GM18507 (cell line): Measurements from ENCODE around the gene DOCK4.
A peak's percentile ranks its signal among the peaks of the same experiment; 100 is the strongest.
"Not testable (repeated sequence)": the region's sequence is repeated elsewhere in the genome, so short reads cannot be mapped to it uniquely, and the experiment has no call there.

Experiments
- DNase-seq: peaks from one replicate; pipeline ENCODE4 v3.0.0; 2011; ENCODE audit warnings: low read depth; ENCODE audit not compliant: insufficient read length; ENCODE audit errors: extremely low spot score
- FAIRE-seq: peaks from 2 replicates; lab custom pipeline; 2011; peaks lifted over from hg19 to GRCh38; lab: Jason Lieb, UNC

Gene DOCK4, protein sequence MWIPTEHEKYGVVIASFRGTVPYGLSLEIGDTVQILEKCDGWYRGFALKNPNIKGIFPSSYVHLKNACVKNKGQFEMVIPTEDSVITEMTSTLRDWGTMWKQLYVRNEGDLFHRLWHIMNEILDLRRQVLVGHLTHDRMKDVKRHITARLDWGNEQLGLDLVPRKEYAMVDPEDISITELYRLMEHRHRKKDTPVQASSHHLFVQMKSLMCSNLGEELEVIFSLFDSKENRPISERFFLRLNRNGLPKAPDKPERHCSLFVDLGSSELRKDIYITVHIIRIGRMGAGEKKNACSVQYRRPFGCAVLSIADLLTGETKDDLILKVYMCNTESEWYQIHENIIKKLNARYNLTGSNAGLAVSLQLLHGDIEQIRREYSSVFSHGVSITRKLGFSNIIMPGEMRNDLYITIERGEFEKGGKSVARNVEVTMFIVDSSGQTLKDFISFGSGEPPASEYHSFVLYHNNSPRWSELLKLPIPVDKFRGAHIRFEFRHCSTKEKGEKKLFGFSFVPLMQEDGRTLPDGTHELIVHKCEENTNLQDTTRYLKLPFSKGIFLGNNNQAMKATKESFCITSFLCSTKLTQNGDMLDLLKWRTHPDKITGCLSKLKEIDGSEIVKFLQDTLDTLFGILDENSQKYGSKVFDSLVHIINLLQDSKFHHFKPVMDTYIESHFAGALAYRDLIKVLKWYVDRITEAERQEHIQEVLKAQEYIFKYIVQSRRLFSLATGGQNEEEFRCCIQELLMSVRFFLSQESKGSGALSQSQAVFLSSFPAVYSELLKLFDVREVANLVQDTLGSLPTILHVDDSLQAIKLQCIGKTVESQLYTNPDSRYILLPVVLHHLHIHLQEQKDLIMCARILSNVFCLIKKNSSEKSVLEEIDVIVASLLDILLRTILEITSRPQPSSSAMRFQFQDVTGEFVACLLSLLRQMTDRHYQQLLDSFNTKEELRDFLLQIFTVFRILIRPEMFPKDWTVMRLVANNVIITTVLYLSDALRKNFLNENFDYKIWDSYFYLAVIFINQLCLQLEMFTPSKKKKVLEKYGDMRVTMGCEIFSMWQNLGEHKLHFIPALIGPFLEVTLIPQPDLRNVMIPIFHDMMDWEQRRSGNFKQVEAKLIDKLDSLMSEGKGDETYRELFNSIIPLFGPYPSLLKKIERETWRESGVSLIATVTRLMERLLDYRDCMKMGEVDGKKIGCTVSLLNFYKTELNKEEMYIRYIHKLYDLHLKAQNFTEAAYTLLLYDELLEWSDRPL (N-terminal part only)

DNA sequence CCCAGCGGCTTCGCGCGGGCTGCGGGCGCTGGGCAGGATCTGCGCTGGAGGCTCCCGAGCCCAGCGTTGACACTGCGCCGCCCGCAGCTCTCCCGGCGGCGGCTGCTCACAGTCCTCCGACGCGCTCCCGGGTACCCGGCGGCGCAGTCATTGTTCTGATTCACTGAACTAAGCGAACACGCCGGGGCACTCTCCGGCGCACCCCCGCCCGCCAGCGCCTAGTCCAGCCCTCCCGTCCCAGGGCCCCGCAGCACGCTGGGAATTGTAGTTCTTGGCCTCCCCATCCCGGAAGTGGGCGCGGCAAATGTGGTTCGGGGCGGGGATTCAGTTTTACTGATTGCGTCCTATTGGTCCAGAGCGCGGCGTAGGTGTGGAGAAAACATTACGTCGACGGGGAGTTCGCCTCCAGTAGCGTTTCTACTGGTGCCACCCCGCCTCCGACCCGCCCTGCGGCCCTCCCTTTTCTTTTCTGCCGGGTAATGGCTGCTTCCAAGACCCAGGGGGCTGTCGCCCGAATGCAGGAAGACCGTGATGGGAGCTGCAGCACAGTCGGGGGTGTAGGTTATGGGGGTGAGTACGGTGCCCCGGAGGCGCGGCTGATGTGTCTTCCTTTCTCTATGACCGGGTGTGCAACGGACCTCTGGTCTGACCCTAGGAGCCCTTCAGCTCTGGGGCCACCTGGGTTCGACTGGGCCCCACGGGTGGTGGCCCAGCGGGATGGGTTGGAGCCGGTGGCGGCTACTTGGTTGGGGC, at the start of gene DOCK4, which contains the start of gene ZNF277:
Gene DOCK4, minus strand, starts transcription at position 162 of the 753 bp plus-strand sequence. CDS start 261 bp downstream, outside the sequence.
Gene ZNF277, plus strand, starts transcription at position 458 of the 753 bp plus-strand sequence. Its CDS starts 22 bp downstream, at position 480.
- FAIRE-seq (peak; percentile 97), DNase-seq (peak; percentile 92)

GRCh38 chr7:112255388-112255720, 49.2 kb upstream of the DOCK4 start:
- no peak for DNase-seq
- FAIRE-seq, result no peak

- DNase-seq, result no peak
- FAIRE-seq, result no peak
Observed at GRCh38 chr7:112254709-112255387, 48.6 kb upstream of the DOCK4 start.

- DNase-seq (no peak), FAIRE-seq (no peak)
Observed at GRCh38 chr7:112254156-112254555, 48.0 kb upstream of the DOCK4 start.

GRCh38 chr7:112252691-112253090, 46.5 kb upstream of the DOCK4 start:
- DNase-seq (no peak), FAIRE-seq (no peak)

DNA sequence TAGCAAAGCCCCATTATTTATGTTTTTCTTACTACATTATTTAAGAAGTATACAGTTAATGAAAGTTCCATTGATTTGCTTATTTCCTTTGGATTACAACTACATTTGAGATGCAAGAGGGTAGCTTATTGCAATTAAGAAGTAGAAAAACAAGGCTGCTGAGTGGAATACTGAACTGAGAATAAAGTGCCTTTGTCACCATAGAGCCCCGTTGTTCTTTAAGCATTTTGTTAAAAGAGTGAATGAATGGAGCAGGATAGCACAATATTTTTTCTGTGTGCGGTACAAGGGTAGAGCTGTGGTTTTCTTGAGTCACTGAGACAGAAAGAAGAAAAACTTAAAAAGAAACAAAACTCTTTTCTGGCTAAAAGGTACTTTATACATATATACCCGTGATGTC, 45.9 kb upstream of the DOCK4 start:
- DNase-seq (no peak), FAIRE-seq (no peak)

DNA sequence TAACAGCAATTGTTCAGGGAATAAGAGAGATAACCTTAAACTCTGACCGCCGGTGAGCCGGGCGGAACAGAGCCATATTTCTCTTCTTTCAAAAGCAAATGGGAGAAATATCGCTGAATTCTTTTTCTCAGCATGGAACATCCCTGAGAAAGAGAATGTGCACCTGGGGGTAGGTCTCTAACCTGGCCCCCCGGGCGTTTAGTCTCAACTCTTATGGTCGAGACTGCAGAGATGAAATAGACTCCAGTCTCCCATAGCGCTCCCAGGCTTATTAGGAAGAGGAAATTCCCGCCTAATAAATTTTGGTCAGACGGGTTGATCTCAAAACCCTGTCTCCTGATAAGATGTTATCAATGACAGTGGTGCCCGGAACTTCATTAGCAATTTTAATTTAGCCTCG, 43.8 kb upstream of the DOCK4 start:
- not testable (repeated sequence) for DNase-seq, FAIRE-seq

DNA sequence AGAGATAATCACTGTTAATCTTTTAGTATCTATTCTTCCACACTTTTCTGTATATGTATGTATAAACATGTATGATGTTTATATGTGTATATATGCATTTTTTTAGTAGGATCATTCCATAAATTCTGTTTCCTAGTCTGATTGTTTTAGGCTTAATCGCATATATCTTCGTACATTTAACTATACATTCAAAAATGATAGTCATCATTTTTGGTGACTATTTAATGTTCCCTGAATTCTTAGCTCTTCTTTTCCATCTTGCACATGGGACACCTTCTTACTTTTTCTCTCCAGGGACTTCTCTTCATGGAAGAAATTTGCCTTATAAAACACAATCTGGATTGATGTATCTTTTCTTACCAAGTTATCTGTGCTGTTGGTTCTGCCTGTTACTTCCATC, 42.4 kb upstream of the DOCK4 start:
- DNase-seq, result no peak
- FAIRE-seq, result no peak

- FAIRE-seq (no peak), DNase-seq (no peak)
Observed at GRCh38 chr7:112238852-112239610, 32.8 kb upstream of the DOCK4 start.

DNA sequence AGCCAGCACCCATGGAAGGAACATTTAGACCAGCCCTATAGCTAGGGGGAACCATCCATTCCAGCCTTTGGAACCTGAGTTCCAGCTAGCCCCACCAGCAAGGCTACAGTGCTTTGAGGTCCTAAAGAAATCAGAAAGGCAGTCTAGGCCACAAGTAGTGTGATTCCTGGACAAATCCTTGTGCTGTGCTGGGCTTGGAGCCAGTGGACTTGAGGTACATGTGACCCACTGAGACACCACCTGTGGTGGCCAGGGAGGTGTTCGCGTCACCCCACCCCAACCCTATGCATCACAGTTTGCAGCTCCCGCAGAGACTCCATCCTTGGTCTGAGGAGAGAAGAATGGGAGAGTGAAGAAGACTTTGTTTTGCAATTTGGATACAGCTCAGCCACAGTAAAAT, 32.1 kb upstream of the DOCK4 start:
- FAIRE-seq (no peak), DNase-seq (no peak)

GRCh38 chr7:112236597-112236996, 30.4 kb upstream of the DOCK4 start:
- no peak for DNase-seq
- FAIRE-seq, result no peak

- DNase-seq (no peak), FAIRE-seq (no peak)
Observed at GRCh38 chr7:112234147-112234546, 27.9 kb upstream of the DOCK4 start.

GRCh38 chr7:112233048-112233697, 27.0 kb upstream of the DOCK4 start:
- DNase-seq (no peak), FAIRE-seq (no peak)

DNA sequence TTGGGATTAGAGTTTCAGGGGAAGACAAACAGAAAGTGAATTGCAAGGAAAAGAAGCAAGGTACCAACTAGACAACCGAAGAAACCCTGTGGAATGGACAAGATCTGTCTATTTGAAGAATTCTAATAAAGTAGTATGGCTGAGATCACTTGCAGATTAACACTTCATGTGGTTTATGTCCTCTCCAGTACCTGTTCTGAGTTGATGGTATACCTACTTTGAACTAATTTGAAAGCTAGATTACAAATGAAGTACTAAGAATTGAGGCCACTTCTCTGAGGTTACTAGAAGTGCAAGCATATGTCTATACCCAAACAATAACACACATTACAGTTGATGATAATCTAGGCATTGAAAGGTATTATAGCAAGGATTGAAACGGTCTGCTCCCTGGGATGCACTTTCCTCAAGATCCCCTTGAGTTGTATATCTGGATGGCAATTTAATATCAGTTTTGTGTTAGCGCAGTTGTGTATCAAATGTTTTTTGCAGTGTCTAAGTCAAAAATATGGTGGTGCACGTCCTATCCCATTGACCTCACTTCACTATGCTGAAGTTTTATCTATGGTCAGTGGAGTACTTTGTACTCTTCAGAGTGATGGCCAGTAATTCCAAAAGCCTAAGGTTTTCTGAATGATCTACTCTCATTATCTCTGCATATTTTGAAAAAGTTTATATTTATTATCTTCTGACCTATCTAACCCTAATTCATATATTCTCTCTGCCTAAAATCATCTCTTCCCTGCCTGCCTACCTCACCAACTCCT, 26.2 kb upstream of the DOCK4 start:
- DNase-seq (no peak), FAIRE-seq (no peak)

DNA sequence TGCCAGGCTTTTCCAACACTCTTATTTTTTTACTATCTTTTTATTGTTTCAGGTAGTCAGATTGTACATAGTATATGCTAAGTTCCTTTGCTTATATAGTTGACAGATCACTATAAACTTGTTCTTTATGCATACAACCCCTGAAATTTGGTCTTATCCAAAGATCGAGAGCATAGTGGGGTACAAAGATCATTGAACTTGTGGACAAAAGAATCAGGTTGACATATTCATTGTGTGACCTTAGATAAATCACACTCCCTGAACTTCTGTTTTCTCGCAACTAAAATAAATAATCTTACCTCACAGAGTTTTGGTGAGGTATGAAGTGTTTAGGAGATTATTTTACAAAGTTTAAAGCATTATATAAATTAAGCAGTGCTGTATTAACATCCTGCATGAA, 22.4 kb upstream of the DOCK4 start:
- DNase-seq (no peak), FAIRE-seq (no peak)

DNA sequence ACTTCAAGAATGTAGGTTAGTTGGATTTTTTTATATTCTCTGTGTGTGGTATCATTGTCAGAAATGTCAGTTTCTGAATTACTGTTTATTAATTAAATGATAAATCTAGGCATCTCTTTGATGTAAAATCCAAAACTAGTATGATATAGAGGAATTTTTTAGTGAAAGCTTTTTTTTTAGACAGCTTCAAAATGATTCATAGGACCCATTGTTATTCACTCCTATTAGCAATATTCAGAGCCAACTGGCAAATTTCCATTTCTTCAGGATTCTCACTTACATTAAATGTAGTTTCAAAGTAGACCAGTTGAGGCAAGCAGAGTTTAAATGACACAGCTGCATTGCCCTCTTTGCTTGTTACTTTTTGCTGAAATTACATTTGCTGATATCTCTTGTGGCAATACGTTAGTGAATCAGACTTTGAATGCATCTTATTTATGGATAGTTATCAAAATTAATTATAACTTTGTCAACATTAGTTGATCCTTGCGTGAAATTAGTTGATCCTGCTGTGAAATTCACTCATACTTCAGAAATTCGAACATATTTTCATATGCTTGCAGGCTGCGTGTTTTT, 20.6 kb upstream of the DOCK4 start:
- DNase-seq, result no peak
- no peak for FAIRE-seq
